ENCODE data around the gene PPP1R12A.

- TF ChIP-seq, protein P1, sequence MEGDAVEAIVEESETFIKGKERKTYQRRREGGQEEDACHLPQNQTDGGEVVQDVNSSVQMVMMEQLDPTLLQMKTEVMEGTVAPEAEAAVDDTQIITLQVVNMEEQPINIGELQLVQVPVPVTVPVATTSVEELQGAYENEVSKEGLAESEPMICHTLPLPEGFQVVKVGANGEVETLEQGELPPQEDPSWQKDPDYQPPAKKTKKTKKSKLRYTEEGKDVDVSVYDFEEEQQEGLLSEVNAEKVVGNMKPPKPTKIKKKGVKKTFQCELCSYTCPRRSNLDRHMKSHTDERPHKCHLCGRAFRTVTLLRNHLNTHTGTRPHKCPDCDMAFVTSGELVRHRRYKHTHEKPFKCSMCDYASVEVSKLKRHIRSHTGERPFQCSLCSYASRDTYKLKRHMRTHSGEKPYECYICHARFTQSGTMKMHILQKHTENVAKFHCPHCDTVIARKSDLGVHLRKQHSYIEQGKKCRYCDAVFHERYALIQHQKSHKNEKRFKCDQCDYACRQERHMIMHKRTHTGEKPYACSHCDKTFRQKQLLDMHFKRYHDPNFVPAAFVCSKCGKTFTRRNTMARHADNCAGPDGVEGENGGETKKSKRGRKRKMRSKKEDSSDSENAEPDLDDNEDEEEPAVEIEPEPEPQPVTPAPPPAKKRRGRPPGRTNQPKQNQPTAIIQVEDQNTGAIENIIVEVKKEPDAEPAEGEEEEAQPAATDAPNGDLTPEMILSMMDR (IDR thresholded peaks at IDR 0.05) = no peak
- TF ChIP-seq POLR2A (IDR thresholded peaks at IDR 0.05) = no peak
Observed at GRCh38 chr12:79929065-79929464, 5.8 kb downstream of the PPP1R12A start.

All from Peyer's patch (tissue), 4 donors.